ENCODE measurements around the gene COL27A1. TPM values are rescaled to one million over a fixed set of nuclear protein-coding genes. Genes with fewer than 3 reads are reported as not detected.

COL27A1 gene
- total RNA-seq, 5 donors from 2014 or later (not counting 1 experiment from before 2014, with no cell fraction given): 0.53 to 1.7 (median 0.95) TPM

- peaks cover 0 to 2% (median 0%) of the 10 kb centered on the region in 3 donors for H3K4me1 Mint-ChIP-seq
- H3K4me3 Mint-ChIP-seq: no peak overlapping the region
- H3K9me3 ChIP-seq: no peaks in the 10 kb centered on the region
- DNase-seq (no peak), ATAC-seq (replicated peaks in 1 of 4) (no peak)
- peaks cover 0 to 24% of the 10 kb centered on the region in 2 experiments for H3K27me3 ChIP-seq (replicated peaks in 1 of 2; ENCODE audit: control insufficient read depth in 2 of 2, extremely low read depth in 1 of 2, insufficient read depth in 2 of 2, low read length in 1 of 2)
- no peaks in the 10 kb centered on the region for H3K36me3 Mint-ChIP-seq
- no peaks in the 10 kb centered on the region for H3K36me3 ChIP-seq (ENCODE audit: control insufficient read depth in 2 of 2, extremely low read depth in 1 of 2, insufficient read depth in 1 of 2, low read length in 1 of 2)
- peaks cover 7 to 11% of the 10 kb centered on the region in 2 donors for H3K27me3 Mint-ChIP-seq
- H3K27ac Mint-ChIP-seq: no peak overlapping the region
- CTCF ChIA-PET: interaction anchor here in 1 of 2 donors (0.6 kb wide), 1 partner anchor 60 kb away, joined by 3 read pairs; no protein-coding TSS in a partner anchor
- H3K27ac ChIP-seq (ENCODE audit: low read length): no peak overlapping the region
- H3K4me3 ChIP-seq (ENCODE audit: control insufficient read depth in 1 of 2, extremely low read depth in 1 of 2, low read length in 1 of 2): no peak overlapping the region
- 52% methylated on average over 15 of the region's 16 CpGs for WGBS (ENCODE audit: insufficient coverage)
- POLR2A ChIA-PET: interaction anchor here (0.6 to 0.7 kb wide), 2 partner anchors 558 to 653 kb away, joined by 3 to 8 read pairs; no protein-coding TSS in a partner anchor
- no peaks in the 10 kb centered on the region for H3K4me1 ChIP-seq (ENCODE audit: control insufficient read depth in 1 of 2, extremely low read depth in 1 of 2, insufficient read depth in 2 of 2, low read length in 2 of 2)
- H3K9me3 Mint-ChIP-seq: no peaks in the 10 kb centered on the region
Observed at GRCh38 chr9:114235033-114235661, 79.8 kb downstream of the COL27A1 start.

- Mint-ChIP-seq H3K9me3 (no peaks in the 10 kb centered on the region), H3K27ac (no peak overlapping the region), H3K4me3 (no peak overlapping the region), H3K36me3 (no peaks in the 10 kb centered on the region), H3K27me3 (peaks cover 4 to 11% of the 10 kb centered on the region in 2 donors), H3K4me1 (peaks cover 0 to 2% (median 0%) of the 10 kb centered on the region in 3 donors)
- H3K4me3 ChIP-seq (ENCODE audit: control insufficient read depth in 1 of 2, extremely low read depth in 1 of 2, low read length in 1 of 2): no peak overlapping the region
- 62% methylated on average over 9 of the region's 12 CpGs for WGBS (ENCODE audit: insufficient coverage)
- H3K9me3 ChIP-seq: no peaks in the 10 kb centered on the region
- no peaks in the 10 kb centered on the region for H3K36me3 ChIP-seq (ENCODE audit: control insufficient read depth in 2 of 2, extremely low read depth in 1 of 2, insufficient read depth in 1 of 2, low read length in 1 of 2)
- POLR2A ChIA-PET: no interaction called here
- H3K27me3 ChIP-seq (replicated peaks in 1 of 2; ENCODE audit: control insufficient read depth in 2 of 2, extremely low read depth in 1 of 2, insufficient read depth in 2 of 2, low read length in 1 of 2): peaks cover 0 to 28% of the 10 kb centered on the region in 2 experiments
- no peak overlapping the region for H3K27ac ChIP-seq (ENCODE audit: low read length)
- ATAC-seq (replicated peaks in 1 of 4) (no peak), DNase-seq (no peak)
- CTCF ChIA-PET: no interaction called here
- no peaks in the 10 kb centered on the region for H3K4me1 ChIP-seq (ENCODE audit: control insufficient read depth in 1 of 2, extremely low read depth in 1 of 2, insufficient read depth in 2 of 2, low read length in 2 of 2)
Observed at GRCh38 chr9:114236391-114237138, 81.2 kb downstream of the COL27A1 start.

GRCh38 chr9:114237247-114237646 is 81.9 kb downstream of the COL27A1 start:
- no peak overlapping the region for H3K4me3 Mint-ChIP-seq
- H3K9me3 Mint-ChIP-seq: no peaks in the 10 kb centered on the region
- ChIA-PET CTCF (no interaction called here), POLR2A (no interaction called here)
- peaks cover 0 to 2% (median 0%) of the 10 kb centered on the region in 3 donors for H3K4me1 Mint-ChIP-seq
- DNase-seq: no peak
- Histone ChIP-seq H3K27ac (ENCODE audit: low read length) (no peak overlapping the region), H3K36me3 (ENCODE audit: control insufficient read depth in 2 of 2, extremely low read depth in 1 of 2, insufficient read depth in 1 of 2, low read length in 1 of 2) (no peaks in the 10 kb centered on the region), H3K27me3 (replicated peaks in 1 of 2; ENCODE audit: control insufficient read depth in 2 of 2, extremely low read depth in 1 of 2, insufficient read depth in 2 of 2, low read length in 1 of 2) (peaks cover 0 to 24% of the 10 kb centered on the region in 2 experiments), H3K4me1 (ENCODE audit: control insufficient read depth in 1 of 2, extremely low read depth in 1 of 2, insufficient read depth in 2 of 2, low read length in 2 of 2) (no peaks in the 10 kb centered on the region), H3K9me3 (no peaks in the 10 kb centered on the region), H3K4me3 (ENCODE audit: control insufficient read depth in 1 of 2, extremely low read depth in 1 of 2, low read length in 1 of 2) (no peak overlapping the region)
- ATAC-seq (replicated peaks in 1 of 4): no peak
- 90% methylated on average over 2 of the region's 5 CpGs for WGBS (ENCODE audit: insufficient coverage)
- H3K27ac Mint-ChIP-seq: no peak overlapping the region
- peaks cover 4 to 11% of the 10 kb centered on the region in 2 donors for H3K27me3 Mint-ChIP-seq
- H3K36me3 Mint-ChIP-seq: no peaks in the 10 kb centered on the region

GRCh38 chr9:114237781-114238180 is 82.4 kb downstream of the COL27A1 start:
- POLR2A ChIA-PET: interaction anchor here in 1 of 2 donors (0.5 kb wide), 1 partner anchor 680 kb away, joined by 3 read pairs; no protein-coding TSS in a partner anchor
- peaks cover 4 to 11% of the 10 kb centered on the region in 2 donors for H3K27me3 Mint-ChIP-seq
- WGBS (ENCODE audit: insufficient coverage): 100% methylated on average over 1 of the region's 5 CpGs
- CTCF ChIA-PET: no interaction called here
- no peak overlapping the region for H3K4me3 Mint-ChIP-seq
- Histone ChIP-seq H3K4me1 (ENCODE audit: control insufficient read depth in 1 of 2, extremely low read depth in 1 of 2, insufficient read depth in 2 of 2, low read length in 2 of 2) (no peaks in the 10 kb centered on the region), H3K27me3 (replicated peaks in 1 of 2; ENCODE audit: control insufficient read depth in 2 of 2, extremely low read depth in 1 of 2, insufficient read depth in 2 of 2, low read length in 1 of 2) (peaks cover 0 to 22% of the 10 kb centered on the region in 2 experiments), H3K36me3 (ENCODE audit: control insufficient read depth in 2 of 2, extremely low read depth in 1 of 2, insufficient read depth in 1 of 2, low read length in 1 of 2) (no peaks in the 10 kb centered on the region), H3K27ac (ENCODE audit: low read length) (no peak overlapping the region), H3K4me3 (ENCODE audit: control insufficient read depth in 1 of 2, extremely low read depth in 1 of 2, low read length in 1 of 2) (no peak overlapping the region), H3K9me3 (no peaks in the 10 kb centered on the region)
- peaks cover 0 to 2% (median 0%) of the 10 kb centered on the region in 3 donors for H3K4me1 Mint-ChIP-seq
- DNase-seq (no peak), ATAC-seq (replicated peaks in 1 of 4) (no peak)
- no peaks in the 10 kb centered on the region for H3K9me3 Mint-ChIP-seq
- no peak overlapping the region for H3K27ac Mint-ChIP-seq
- H3K36me3 Mint-ChIP-seq: no peaks in the 10 kb centered on the region

GRCh38 chr9:114238472-114238871 is 83.1 kb downstream of the COL27A1 start:
- no peak overlapping the region for H3K27ac Mint-ChIP-seq
- H3K27me3 Mint-ChIP-seq: peaks cover 4 to 11% of the 10 kb centered on the region in 2 donors
- ATAC-seq (replicated peaks in 1 of 4): no peak
- no peaks in the 10 kb centered on the region for H3K36me3 Mint-ChIP-seq
- no peaks in the 10 kb centered on the region for H3K9me3 ChIP-seq
- 78% methylated on average over 8 of the region's 8 CpGs for WGBS (ENCODE audit: insufficient coverage)
- H3K27ac ChIP-seq (ENCODE audit: low read length): no peak overlapping the region
- peaks cover 0 to 22% of the 10 kb centered on the region in 2 experiments for H3K27me3 ChIP-seq (replicated peaks in 1 of 2; ENCODE audit: control insufficient read depth in 2 of 2, extremely low read depth in 1 of 2, insufficient read depth in 2 of 2, low read length in 1 of 2)
- no peak overlapping the region for H3K4me3 Mint-ChIP-seq
- DNase-seq: no peak
- no peaks in the 10 kb centered on the region for H3K4me1 ChIP-seq (ENCODE audit: control insufficient read depth in 1 of 2, extremely low read depth in 1 of 2, insufficient read depth in 2 of 2, low read length in 2 of 2)
- no peak overlapping the region for H3K4me3 ChIP-seq (ENCODE audit: control insufficient read depth in 1 of 2, extremely low read depth in 1 of 2, low read length in 1 of 2)
- CTCF ChIA-PET: no interaction called here
- H3K9me3 Mint-ChIP-seq: no peaks in the 10 kb centered on the region
- POLR2A ChIA-PET: interaction anchor here in 1 of 2 donors (0.5 kb wide), 1 partner anchor 679 kb away, joined by 3 read pairs; no protein-coding TSS in a partner anchor
- H3K36me3 ChIP-seq (ENCODE audit: control insufficient read depth in 2 of 2, extremely low read depth in 1 of 2, insufficient read depth in 1 of 2, low read length in 1 of 2): no peaks in the 10 kb centered on the region
- peaks cover 0 to 2% (median 0%) of the 10 kb centered on the region in 3 donors for H3K4me1 Mint-ChIP-seq

GRCh38 chr9:114238891-114239875 is 83.8 kb downstream of the COL27A1 start:
- no peaks in the 10 kb centered on the region for H3K9me3 ChIP-seq
- Mint-ChIP-seq H3K4me1 (peaks cover 0 to 2% (median 0%) of the 10 kb centered on the region in 3 donors), H3K4me3 (no peak overlapping the region), H3K9me3 (no peaks in the 10 kb centered on the region), H3K27me3 (peaks cover 4 to 11% of the 10 kb centered on the region in 2 donors), H3K27ac (no peak overlapping the region), H3K36me3 (no peaks in the 10 kb centered on the region)
- WGBS (ENCODE audit: insufficient coverage): 47% methylated on average over 9 of the region's 14 CpGs
- POLR2A ChIA-PET: no interaction called here
- no peak for ATAC-seq (replicated peaks in 1 of 4)
- H3K36me3 ChIP-seq (ENCODE audit: control insufficient read depth in 2 of 2, extremely low read depth in 1 of 2, insufficient read depth in 1 of 2, low read length in 1 of 2): no peaks in the 10 kb centered on the region
- CTCF ChIA-PET: no interaction called here
- peaks cover 0 to 22% of the 10 kb centered on the region in 2 experiments for H3K27me3 ChIP-seq (replicated peaks in 1 of 2; ENCODE audit: control insufficient read depth in 2 of 2, extremely low read depth in 1 of 2, insufficient read depth in 2 of 2, low read length in 1 of 2)
- DNase-seq: no peak
- H3K4me3 ChIP-seq (ENCODE audit: control insufficient read depth in 1 of 2, extremely low read depth in 1 of 2, low read length in 1 of 2): no peak overlapping the region
- no peak overlapping the region for H3K27ac ChIP-seq (ENCODE audit: low read length)
- no peaks in the 10 kb centered on the region for H3K4me1 ChIP-seq (ENCODE audit: control insufficient read depth in 1 of 2, extremely low read depth in 1 of 2, insufficient read depth in 2 of 2, low read length in 2 of 2)

Data from T-cell (primary cell).